Breast epithelium (tissue), 3 donors: ENCODE measurements around the gene FAM83B.
"Not testable (repeated sequence)": the region's sequence is repeated elsewhere in the genome, so short reads cannot be mapped to it uniquely, and the experiment has no call there.

Experiments used
- CTCF ChIP-seq, 3 donors: fragments of 450-650 bp; IDR thresholded peaks; one replicate each; pipeline ENCODE4 v1.5.1; 2016 to 2017; ENCODE audit warnings: antibody characterized with exemption in 3 of 3, mild to moderate bottlenecking in 3 of 3, moderate library complexity in 3 of 3
- POLR2A ChIP-seq: fragments of 450-650 bp; IDR thresholded peaks from one replicate; pipeline ENCODE4 v1.6.1; 2016; ENCODE audit warnings: antibody characterized with exemption, mild to moderate bottlenecking, moderate library complexity

- TF ChIP-seq POLR2A; CTCF (IDR thresholded peaks at IDR 0.05): not testable (repeated sequence)
These were observed 35.3 kb downstream of the FAM83B start for GRCh38 chr6:54881891-54882290.
